ENCODE data around the gene DLEC1. TPM values are rescaled to one million over a fixed set of nuclear protein-coding genes. Genes with fewer than 3 reads are reported as not detected.

The DLEC1 gene
- total and polyA plus RNA-seq, 4 experiments from 2014 or later: 0.49 to 15.1 (median 7.3) TPM

GRCh38 chr3:38168151-38169026 is 129.4 kb downstream of the DLEC1 start:
- H3K9me3 Mint-ChIP-seq: peaks cover 0 to 3% (median 0%) of the 10 kb centered on the region in 8 donors
- H3K27me3 ChIP-seq (ENCODE audit: insufficient read depth, low read length): no peaks in the 10 kb centered on the region
- H3K4me3 ChIP-seq (ENCODE audit: low read length in 2 of 2): no peak overlapping the region
- CTCF ChIA-PET (ENCODE audit: partially characterized antibody): no interaction called here
- POLR2A ChIA-PET (ENCODE audit: partially characterized antibody): interaction anchor here (5.8 kb wide), 1 partner anchor 28 kb away, joined by 255 read pairs; the partner anchor contains the start of genes ACAA1 and MYD88
- peaks cover 3 to 11% of the 10 kb centered on the region in 2 donors for H3K36me3 Mint-ChIP-seq
- H3K9me3 ChIP-seq (ENCODE audit: control insufficient read depth in 1 of 2, low read length in 2 of 2): no peaks in the 10 kb centered on the region
- H3K4me3 Mint-ChIP-seq: peak overlapping the region in 5 of 8 donors; percentile 14 to 68 (median 55)
- H3K27me3 Mint-ChIP-seq: no peaks in the 10 kb centered on the region
- H3K4me1 Mint-ChIP-seq: peaks cover 49 to 84% (median 65%) of the 10 kb centered on the region in 4 donors
- peaks cover 70% of the 10 kb centered on the region for H3K4me1 ChIP-seq (ENCODE audit: insufficient read depth, low read length)
- H3K36me3 ChIP-seq (ENCODE audit: insufficient read depth, low read length): no peaks in the 10 kb centered on the region
- intact Hi-C loops (cut with micrococcal nuclease): no loop called here
- H3K27ac ChIP-seq (ENCODE audit: low read depth, low read length): no peak overlapping the region
- DNase-seq: no peak
- H3K27ac Mint-ChIP-seq: peak overlapping the region in 3 of 7 donors; percentile 4 to 100 (median 7)

GRCh38 chr3:38169027-38169317 is 130.0 kb downstream of the DLEC1 start:
- no peak for DNase-seq
- Mint-ChIP-seq H3K27ac (peak overlapping the region in 2 of 7 donors; percentile 37 to 63), H3K9me3 (peaks cover 0 to 3% (median 0%) of the 10 kb centered on the region in 8 donors), H3K4me3 (peak overlapping the region in 4 of 8 donors; percentile 4 to 68 (median 48)), H3K4me1 (peaks cover 55 to 89% (median 71%) of the 10 kb centered on the region in 4 donors), H3K36me3 (peaks cover 3 to 11% of the 10 kb centered on the region in 2 donors), H3K27me3 (no peaks in the 10 kb centered on the region)
- Histone ChIP-seq H3K27ac (ENCODE audit: low read depth, low read length) (no peak overlapping the region), H3K36me3 (ENCODE audit: insufficient read depth, low read length) (no peaks in the 10 kb centered on the region), H3K27me3 (ENCODE audit: insufficient read depth, low read length) (no peaks in the 10 kb centered on the region), H3K4me1 (ENCODE audit: insufficient read depth, low read length) (peaks cover 74% of the 10 kb centered on the region), H3K9me3 (ENCODE audit: control insufficient read depth in 1 of 2, low read length in 2 of 2) (no peaks in the 10 kb centered on the region), H3K4me3 (ENCODE audit: low read length in 2 of 2) (no peak overlapping the region)
- CTCF ChIA-PET (ENCODE audit: partially characterized antibody): no interaction called here
- intact Hi-C loops (cut with micrococcal nuclease): no loop called here
- POLR2A ChIA-PET (ENCODE audit: partially characterized antibody): no interaction called here

GRCh38 chr3:38170722-38171121 is 131.7 kb downstream of the DLEC1 start:
- ChIA-PET POLR2A (ENCODE audit: partially characterized antibody) (no interaction called here), CTCF (ENCODE audit: partially characterized antibody) (no interaction called here)
- intact Hi-C loops (cut with micrococcal nuclease): loop anchor here (5.0 kb wide), 1 partner anchor 42 kb away; no protein-coding TSS in a partner anchor
- no peaks in the 10 kb centered on the region for H3K9me3 ChIP-seq (ENCODE audit: control insufficient read depth in 1 of 2, low read length in 2 of 2)
- no peak overlapping the region for H3K27ac ChIP-seq (ENCODE audit: low read depth, low read length)
- H3K4me3 ChIP-seq (ENCODE audit: low read length in 2 of 2): no peak overlapping the region
- H3K9me3 Mint-ChIP-seq: no peaks in the 10 kb centered on the region
- H3K27ac Mint-ChIP-seq: peak overlapping the region in 3 of 7 donors; percentile 7 to 68 (median 9)
- no peak overlapping the region for H3K4me3 Mint-ChIP-seq
- H3K36me3 Mint-ChIP-seq: peaks cover 3 to 4% of the 10 kb centered on the region in 2 donors
- peaks cover 76% of the 10 kb centered on the region for H3K4me1 ChIP-seq (ENCODE audit: insufficient read depth, low read length)
- DNase-seq: no peak
- H3K4me1 Mint-ChIP-seq: peaks cover 61 to 92% (median 74%) of the 10 kb centered on the region in 4 donors
- no peaks in the 10 kb centered on the region for H3K36me3 ChIP-seq (ENCODE audit: insufficient read depth, low read length)
- H3K27me3 Mint-ChIP-seq: no peaks in the 10 kb centered on the region
- H3K27me3 ChIP-seq (ENCODE audit: insufficient read depth, low read length): no peaks in the 10 kb centered on the region

GRCh38 chr3:38171622-38172021 is 132.6 kb downstream of the DLEC1 start:
- Histone ChIP-seq H3K36me3 (ENCODE audit: insufficient read depth, low read length) (no peaks in the 10 kb centered on the region), H3K4me1 (ENCODE audit: insufficient read depth, low read length) (peaks cover 71% of the 10 kb centered on the region), H3K27me3 (ENCODE audit: insufficient read depth, low read length) (no peaks in the 10 kb centered on the region), H3K9me3 (ENCODE audit: control insufficient read depth in 1 of 2, low read length in 2 of 2) (no peaks in the 10 kb centered on the region), H3K27ac (ENCODE audit: low read depth, low read length) (no peak overlapping the region), H3K4me3 (ENCODE audit: low read length in 2 of 2) (no peak overlapping the region)
- Mint-ChIP-seq H3K9me3 (no peaks in the 10 kb centered on the region), H3K27me3 (no peaks in the 10 kb centered on the region), H3K4me3 (peak overlapping the region in 2 of 8 donors; percentile 16 to 19), H3K36me3 (peaks cover 0 to 3% of the 10 kb centered on the region in 2 donors), H3K4me1 (peaks cover 58 to 85% (median 70%) of the 10 kb centered on the region in 4 donors), H3K27ac (no peak overlapping the region)
- no peak for DNase-seq
- POLR2A ChIA-PET (ENCODE audit: partially characterized antibody): interaction anchor here (1.2 kb wide), 1 partner anchor 35 kb away, joined by 4 read pairs; the partner anchor contains the start of gene ACAA1
- intact Hi-C loops (cut with micrococcal nuclease): loop anchor here (5.0 kb wide), 1 partner anchor 41 kb away; no protein-coding TSS in a partner anchor
- CTCF ChIA-PET (ENCODE audit: partially characterized antibody): no interaction called here

Other genes with a start within 250 kb of the DLEC1 start
- gene CTDSPL, start 177.3 kb upstream of the DLEC1 start, total RNA-seq: under 1 TPM; 0.61 to 0.73 TPM
- under 1 TPM in 1 of 2 donors, not detected in 1; 0.08 TPM for gene CTDSPL, start 177.3 kb upstream of the DLEC1 start, polyA plus RNA-seq
- 10 to 100 TPM; 41.7 to 43.4 TPM for gene VILL, start 48.4 kb upstream of the DLEC1 start, total RNA-seq
- gene VILL, start 48.4 kb upstream of the DLEC1 start, polyA plus RNA-seq: 10 to 100 TPM; 13.4 to 18.0 TPM
- 10 to 100 TPM; 81.2 to 93.9 TPM for gene PLCD1, start 9.6 kb upstream of the DLEC1 start, total RNA-seq
- gene PLCD1, start 9.6 kb upstream of the DLEC1 start, polyA plus RNA-seq: 10 to 100 TPM; 38.4 to 41.2 TPM
- 10 to 100 TPM; 78.7 to 82.8 TPM for gene ACAA1, start 97.9 kb downstream of the DLEC1 start, total RNA-seq
- 10 to 100 TPM; 52.4 to 76.3 TPM for gene ACAA1, start 97.9 kb downstream of the DLEC1 start, polyA plus RNA-seq
- gene MYD88, start 99.5 kb downstream of the DLEC1 start, total RNA-seq: 10 to 100 TPM; 50.5 to 57.4 TPM
- gene MYD88, start 99.5 kb downstream of the DLEC1 start, polyA plus RNA-seq: 100 to 1,000 TPM; 104 to 129 TPM
- gene OXSR1, start 126.3 kb downstream of the DLEC1 start, total RNA-seq: 10 to 100 TPM; 39.6 to 43.9 TPM
- 10 to 100 TPM; 13.3 to 18.0 TPM for gene OXSR1, start 126.3 kb downstream of the DLEC1 start, polyA plus RNA-seq
- under 1 TPM; 0.44 to 0.67 TPM for gene SLC22A13, start 226.6 kb downstream of the DLEC1 start, total RNA-seq
- gene SLC22A13, start 226.6 kb downstream of the DLEC1 start, polyA plus RNA-seq: under 1 TPM in 1 of 2 donors, not detected in 1; 0.18 TPM
- not detected for gene SLC22A14, start 243.1 kb downstream of the DLEC1 start, total RNA-seq
- under 1 TPM in 1 of 2 donors, not detected in 1; 0.10 TPM for gene SLC22A14, start 243.1 kb downstream of the DLEC1 start, polyA plus RNA-seq

Measured in CD4-positive, alpha-beta memory T cell (primary cell).